IMR-90 (cell line): Measurements from ENCODE around the gene ENDOU. TPM values are rescaled to one million over a fixed set of nuclear protein-coding genes. Genes with fewer than 3 reads are reported as not detected.

Experiments
- ATAC-seq: fragments of 200-7000 bp; cut with Tn5 transposase; 2 replicates; pipeline ENCODE4 v1.9.1; 2020; ENCODE audit warnings: low read depth, mild to moderate bottlenecking, moderate library complexity
- BruUV-seq: library from RNA; stranded (reverse); fragments of 400-500 nt; replicated peaks from 2 replicates; lab custom pipeline; 2021; lab: Mats Ljungman, UMichigan
- CTCF ChIA-PET: fragments of 300-600 bp; formaldehyde crosslinking; extraction: SDS; loops from one replicate; lab custom pipeline; 2021; ENCODE audit warnings: antibody characterized with exemption; lab: Yijun Ruan, JAX
- POLR2A ChIA-PET: fragments of 300-600 bp; sonication (Branson Sonifier 250); formaldehyde crosslinking; loops from one replicate; lab custom pipeline; 2022; ENCODE audit warnings: antibody characterized with exemption; ENCODE audit not compliant: unreplicated experiment; lab: Charles Lee
- DNase-seq: peaks from one replicate; pipeline ENCODE4 v3.0.0; 2013
- H2AFZ ChIP-seq: replicated peaks from 2 replicates; pipeline ENCODE3; 2013; ENCODE audit warnings: low read length, mild to moderate bottlenecking; ENCODE audit not compliant: poor library complexity
- H2AK5ac ChIP-seq: 2 replicates; pipeline ENCODE4 v1.6.1; 2013; ENCODE audit warnings: low read depth, low read length, inconsistent platforms
- H2AK9ac ChIP-seq: replicated peaks from 2 replicates; pipeline ENCODE3; 2013; ENCODE audit warnings: mild to moderate bottlenecking, low read depth, low read length, moderate library complexity; ENCODE audit not compliant: poor library complexity
- H2BK120ac ChIP-seq: 2 replicates; pipeline ENCODE4 v1.6.1; 2013; ENCODE audit warnings: low read depth, low read length, inconsistent platforms
- H2BK15ac ChIP-seq: 3 replicates; pipeline ENCODE4 v1.6.1; 2013; ENCODE audit warnings: low read depth, low read length, inconsistent platforms
- H2BK20ac ChIP-seq: 2 replicates; pipeline ENCODE4 v1.6.1; 2013; ENCODE audit warnings: low read depth, mild to moderate bottlenecking, inconsistent platforms, low read length, moderate library complexity
- H2BK5ac ChIP-seq: 2 replicates; pipeline ENCODE4 v1.6.1; 2013; ENCODE audit warnings: mild to moderate bottlenecking, low read depth, low read length, inconsistent platforms; ENCODE audit not compliant: poor library complexity, severe bottlenecking
- H3K14ac ChIP-seq: replicated peaks from 2 replicates; pipeline ENCODE4 v1.6.1; 2013; ENCODE audit warnings: low read depth, low read length, inconsistent platforms
- H3K18ac ChIP-seq: 2 replicates; pipeline ENCODE4 v1.6.1; 2013; ENCODE audit warnings: low read depth, low read length, control low read depth
- H3K23ac ChIP-seq: 2 replicates; pipeline ENCODE4 v1.6.1; 2013; ENCODE audit warnings: low read depth, low read length, inconsistent platforms
- H3K27ac ChIP-seq: 2 replicates; pipeline ENCODE4 v1.5.1; 2013; ENCODE audit warnings: mild to moderate bottlenecking, control low read depth, low read length; ENCODE audit not compliant: insufficient read depth
- H3K27me3 ChIP-seq: 2 replicates; pipeline ENCODE4 v1.6.1; 2013; ENCODE audit warnings: low read length; ENCODE audit not compliant: control insufficient read depth, insufficient read depth
- H3K36me3 ChIP-seq: 2 replicates; pipeline ENCODE4 v1.6.1; 2013; ENCODE audit warnings: low read length, mixed read lengths; ENCODE audit not compliant: control insufficient read depth, insufficient read depth
- H3K4ac ChIP-seq: 2 replicates; pipeline ENCODE4 v1.6.1; 2013; ENCODE audit warnings: low read depth, low read length, inconsistent platforms
- H3K4me1 ChIP-seq: 2 replicates; pipeline ENCODE4 v1.6.1; 2013; ENCODE audit warnings: low read length, mixed read lengths; ENCODE audit not compliant: control insufficient read depth, insufficient read depth
- H3K4me2 ChIP-seq: 2 replicates; pipeline ENCODE4 v1.6.1; 2013; ENCODE audit warnings: low read depth, mild to moderate bottlenecking, control low read depth, low read length, moderate library complexity
- H3K4me3 ChIP-seq: 2 replicates; pipeline ENCODE4 v1.5.1; 2013; ENCODE audit warnings: low read depth, mild to moderate bottlenecking, control low read depth, low read length, moderate library complexity; ENCODE audit not compliant: insufficient read depth
- H3K56ac ChIP-seq: 2 replicates; pipeline ENCODE4 v1.6.1; 2013; ENCODE audit warnings: low read length, inconsistent platforms; ENCODE audit not compliant: insufficient read depth; ENCODE audit errors: extremely low read depth
- H3K79me1 ChIP-seq, 2 experiments: 2 replicates each; pipeline ENCODE4 v1.6.1; 2013; ENCODE audit warnings: low read length in 2 of 2, inconsistent platforms in 1 of 2, low read depth in 1 of 2
- H3K9ac ChIP-seq: 2 replicates; pipeline ENCODE4 v1.6.1; 2013; ENCODE audit warnings: low read depth, low read length, control low read depth
- H3K9me1 ChIP-seq: 2 replicates; pipeline ENCODE4 v1.6.1; 2013; ENCODE audit warnings: low read length, inconsistent platforms; ENCODE audit not compliant: insufficient read depth
- H3K9me3 ChIP-seq: 2 replicates; pipeline ENCODE4 v1.6.1; 2013; ENCODE audit warnings: low read length; ENCODE audit not compliant: control insufficient read depth, insufficient read depth
- H4K20me1 ChIP-seq: 2 replicates; pipeline ENCODE4 v1.6.1; 2013; ENCODE audit warnings: low read length, inconsistent platforms; ENCODE audit not compliant: insufficient read depth
- H4K5ac ChIP-seq: 2 replicates; pipeline ENCODE4 v1.6.1; 2013; ENCODE audit warnings: mild to moderate bottlenecking, low read depth, low read length, control low read depth
- H4K8ac ChIP-seq, 2 experiments: 2 replicates each; pipeline ENCODE4 v1.6.1; 2013; ENCODE audit warnings: low read depth in 2 of 2, low read length in 2 of 2, control low read depth in 1 of 2, inconsistent platforms in 1 of 2
- H4K91ac ChIP-seq: 2 replicates; pipeline ENCODE4 v1.6.1; 2013; ENCODE audit warnings: low read depth, low read length, inconsistent platforms; ENCODE audit not compliant: insufficient read depth
- BHLHE40 ChIP-seq: fragments of 150-350 bp; IDR thresholded peaks from 2 replicates; pipeline ENCODE4 v1.6.1; 2016; ENCODE audit warnings: mild to moderate bottlenecking, low read depth, low read length
- CEBPB ChIP-seq: IDR thresholded peaks from 2 replicates; pipeline ENCODE4 v1.6.1; 2012; ENCODE audit warnings: low read depth, low read length, improper control_type of control experiment
- CHD1 ChIP-seq: IDR thresholded peaks from 2 replicates; pipeline ENCODE4 v1.6.1; 2012; ENCODE audit warnings: low read depth, low read length, improper control_type of control experiment
- ELK1 ChIP-seq: fragments of 150-350 bp; IDR thresholded peaks from 2 replicates; pipeline ENCODE4 v1.6.1; 2016; ENCODE audit warnings: low read depth, mild to moderate bottlenecking, low read length, moderate library complexity, borderline replicate concordance
- FOS ChIP-seq: fragments of 150-350 bp; IDR thresholded peaks from 2 replicates; pipeline ENCODE4 v1.6.1; 2016; ENCODE audit warnings: low read depth, low read length
- MAFK ChIP-seq: IDR thresholded peaks from 2 replicates; pipeline ENCODE4 v1.6.1; 2012; ENCODE audit warnings: low read depth, low read length, improper control_type of control experiment
- MAZ ChIP-seq: IDR thresholded peaks from 2 replicates; pipeline ENCODE4 v1.6.1; 2012; ENCODE audit warnings: low read depth, mild to moderate bottlenecking, low read length, improper control_type of control experiment, moderate library complexity, borderline replicate concordance
- MXI1 ChIP-seq: IDR thresholded peaks from 2 replicates; pipeline ENCODE4 v1.6.1; 2012; ENCODE audit warnings: low read depth, mild to moderate bottlenecking, low read length, moderate library complexity, borderline replicate concordance
- NFE2L2 ChIP-seq: fragments of 150-350 bp; IDR thresholded peaks from 2 replicates; pipeline ENCODE4 v1.6.1; 2016; ENCODE audit warnings: low read depth, mild to moderate bottlenecking, low read length
- POLR2A ChIP-seq: IDR thresholded peaks from 2 replicates; pipeline ENCODE4 v1.6.1; 2012; ENCODE audit warnings: mild to moderate bottlenecking, low read depth, low read length
- RAD21 ChIP-seq: IDR thresholded peaks from 2 replicates; pipeline ENCODE4 v1.6.1; 2012; ENCODE audit warnings: low read length, improper control_type of control experiment
- RCOR1 ChIP-seq: IDR thresholded peaks from 2 replicates; pipeline ENCODE4 v1.6.1; 2012; ENCODE audit warnings: mild to moderate bottlenecking, low read length, improper control_type of control experiment; ENCODE audit not compliant: insufficient replicate concordance
- RFX5 ChIP-seq: IDR thresholded peaks from 2 replicates; pipeline ENCODE4 v1.8.0; 2012; ENCODE audit warnings: low read depth, mild to moderate bottlenecking, low read length, moderate library complexity
- SMC3 ChIP-seq: fragments of 150-350 bp; IDR thresholded peaks from 2 replicates; pipeline ENCODE4 v1.6.1; 2016; ENCODE audit warnings: low read depth, mild to moderate bottlenecking, antibody characterized with exemption, low read length, moderate library complexity
- USF2 ChIP-seq: fragments of 150-350 bp; IDR thresholded peaks from 2 replicates; pipeline ENCODE4 v1.6.1; 2017; ENCODE audit warnings: mild to moderate bottlenecking, antibody characterized with exemption, low read length, low read depth
- WGBS, 2 experiments: methylation state at CpG; one replicate each; pipeline versions ENCODE4 v1.1.5 to v1.1.7; 2013; ENCODE audit warnings: missing lambda C conversion rate in 2 of 2; ENCODE audit not compliant: insufficient read length in 1 of 2; ENCODE audit errors: extremely low coverage in 2 of 2; 5-methylcytosine and 5-hydroxymethylcytosine counted together
- dilution Hi-C: fragments of 300-500 bp; cut with HindIII; formaldehyde crosslinking; loops from one replicate; pipeline ENCODE4 v1.14.3; 2018; ENCODE audit warnings: low sequenced_read_pairs; ENCODE audit not compliant: unreplicated experiment
- in situ Hi-C: fragments of 300-500 bp; cut with MboI; formaldehyde crosslinking; loops from 3 replicates; pipeline ENCODE4 v1.14.3; 2019; ENCODE audit warnings: low sequenced_read_pairs, inconsistent platforms, mixed read lengths
- intact Hi-C: fragments of 100-400 bp; cut with micrococcal nuclease; formaldehyde crosslinking; loops from 2 replicates; pipeline ENCODE4 v1.10.0; 2022
- polyA plus RNA-seq, 3 experiments: library from polyadenylated mRNA; depleted of rRNA; stranded (reverse); fragments of >200 nt; gene quantifications; 2 replicates each; pipeline ENCODE4 v1.2.3, GENCODE V29; 2012; ENCODE audit warnings: low replicate concordance in 1 of 3
- total RNA-seq: library from RNA; depleted of rRNA; stranded (reverse); fragments of >200 nt; gene quantifications from 2 replicates; pipeline ENCODE4 v1.2.3, GENCODE V29; 2012

The ENDOU gene
- total and polyA plus RNA-seq, 2 of the 4 experiments (the other 2 are of a cell fraction), result under 0.01 to 0.09 TPM

- Histone ChIP-seq H4K8ac (no peak overlapping the region), H2BK15ac (no peak overlapping the region), H3K18ac (no peak overlapping the region), H3K79me1 (no peaks in the 10 kb centered on the region), H3K4me3 (no peak overlapping the region), H3K14ac (no peak overlapping the region), H3K56ac (no peak overlapping the region), H3K27ac (no peak overlapping the region), H3K4ac (no peak overlapping the region), H3K36me3 (no peaks in the 10 kb centered on the region), H2AK5ac (no peak overlapping the region), H3K9ac (no peak overlapping the region), H4K5ac (no peak overlapping the region), H3K9me3 (no peaks in the 10 kb centered on the region), H3K27me3 (peaks cover 32% of the 10 kb centered on the region), H3K23ac (no peak overlapping the region), H2BK120ac (no peak overlapping the region), H3K9me1 (peaks cover 4% of the 10 kb centered on the region; the same call in 1 of the 2 replicates), H2BK20ac (no peak overlapping the region), H4K91ac (no peak overlapping the region), H2BK5ac (no peak overlapping the region), H2AFZ (no peak overlapping the region), H3K4me1 (peaks cover 4% of the 10 kb centered on the region; the same call in 1 of the 2 replicates), H3K4me2 (no peak overlapping the region), H4K20me1 (no peaks in the 10 kb centered on the region), H2AK9ac (no peak overlapping the region)
- ChIA-PET CTCF (no interaction called here), POLR2A (no interaction called here)
- intact Hi-C loops, result no loop called here
- no peak for DNase-seq
- dilution Hi-C loops, result no loop called here
- no TSS peak for BruUV-seq
- in situ Hi-C loops, result loop anchor here (10.0 kb wide), 1 partner anchor 87 kb away; no protein-coding TSS in a partner anchor
- 76% methylated on average over 8 of the region's 14 CpGs; no CpG with 5 or more reads in 1 of the 2 experiments for WGBS, 2 experiments
- ATAC-seq, result no peak
- no peak for TF ChIP-seq RFX5
- no peak for TF ChIP-seq NFE2L2
- no peak for TF ChIP-seq FOS
- TF ChIP-seq SMC3, result no peak
- no peak for TF ChIP-seq USF2
- no peak for TF ChIP-seq ELK1
- no peak for TF ChIP-seq BHLHE40
- no peak for TF ChIP-seq CEBPB
- TF ChIP-seq POLR2A, result no peak
- no peak for TF ChIP-seq MAZ
- no peak for TF ChIP-seq MAFK
- TF ChIP-seq RCOR1, result no peak
- TF ChIP-seq RAD21, result no peak
- no peak for TF ChIP-seq MXI1
- TF ChIP-seq CHD1, result no peak
Measured at GRCh38 chr12:47747596-47748506, 22.6 kb upstream of the ENDOU start.
